H1 (cell line): ENCODE measurements around the gene FSIP1. TPM values are rescaled to one million over a fixed set of nuclear protein-coding genes. Genes with fewer than 3 reads are reported as not detected.

Experiments
- CEBPB ChIP-seq: IDR thresholded peaks from 2 replicates; pipeline ENCODE4 v1.6.1; 2012; ENCODE audit warnings: low read depth, low read length
- CREB1 ChIP-seq: IDR thresholded peaks from 2 replicates; pipeline ENCODE4 v1.6.1; 2012; ENCODE audit warnings: inconsistent platforms
- polyA plus RNA-seq, 7 experiments: library from polyadenylated mRNA; depleted of rRNA in 3 of 7; stranded (reverse) in 5 of 7; unstranded in 2 of 7; fragments of >200 nt in 5 of 7; fragments of 200-250 nt in 2 of 7; gene quantifications; 1 replicate in 5 of 7; 2 replicates in 1 of 7; 4 replicates in 1 of 7; pipeline versions ENCODE4 v1.2.1 to v1.2.3, GENCODE V29; 2011 to 2013; ENCODE audit warnings: missing spikeins in 2 of 7, mixed read lengths in 2 of 7
- total RNA-seq: library from RNA; stranded (reverse); fragmentation: NEBNext Ultra II Directional; extraction: Animal tissue kit (Norgen Biotek cat#: 25700); gene quantifications from 2 replicates; pipeline ENCODE4 v1.2.1, GENCODE V29; 2021

The FSIP1 gene
- total and polyA plus RNA-seq, 2 of the 8 experiments (the other 6 are each of a cell fraction or from before 2014, with no cell fraction given): 0.18 to 1.3 TPM

DNA sequence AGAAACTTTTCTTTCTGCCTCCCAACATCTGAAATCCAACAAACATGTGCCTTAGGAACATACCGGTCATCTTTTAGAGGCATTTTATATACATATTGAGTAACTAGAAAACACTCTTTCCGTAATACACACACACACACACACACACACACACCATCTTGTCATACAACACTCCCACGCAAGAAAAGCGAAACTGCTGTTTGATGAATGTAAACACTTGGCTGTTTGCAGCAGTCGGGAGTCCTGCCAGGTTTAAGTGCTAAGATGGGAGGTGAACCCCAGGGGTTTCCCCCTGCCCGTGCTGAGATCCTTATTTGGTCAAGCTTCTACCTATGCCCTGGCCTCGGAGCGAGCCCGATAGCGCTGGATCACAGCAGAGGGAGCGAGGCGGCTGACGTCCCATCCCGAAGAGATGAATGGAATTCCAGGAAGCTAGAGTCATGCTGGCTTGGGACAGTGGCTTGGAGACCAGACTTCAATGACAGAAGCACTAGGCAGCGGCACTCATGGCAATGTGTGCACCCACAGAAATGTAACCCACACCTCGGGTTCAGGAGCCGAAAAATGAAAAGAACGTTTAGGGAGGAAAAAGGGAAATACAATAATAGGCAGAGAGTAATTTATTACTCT, 203.0 kb downstream of the FSIP1 start (continued):
- no peak for TF ChIP-seq CEBPB
- peak; percentile 80 for TF ChIP-seq CREB1
- TF ChIP-seq, all 59 proteins: peak for 16
